Midbrain (tissue), 1 donor: Measurements from ENCODE around the gene ZDBF2.
"Not testable (repeated sequence)": the region's sequence is repeated elsewhere in the genome, so short reads cannot be mapped to it uniquely, and the experiment has no call there.

Experiments
- DNase-seq: peaks from one replicate; lab custom pipeline; 2025; lab: John Stamatoyannopoulos, UW

Gene ZDBF2

GRCh38 chr2:206274434-206275311, at the start of gene ZDBF2:
ZDBF2 (plus strand) TSS chr2:206274663; CDS start chr2:206281850, 7,187 bp downstream.
- no peak for DNase-seq

- DNase-seq, result no peak
Observed at GRCh38 chr2:206225435-206226232, 48.8 kb upstream of the ZDBF2 start.

GRCh38 chr2:206228636-206229035, 45.8 kb upstream of the ZDBF2 start:
- not testable (repeated sequence) for DNase-seq

GRCh38 chr2:206229642-206230041, 44.8 kb upstream of the ZDBF2 start:
- no peak for DNase-seq

- no peak for DNase-seq
Observed at GRCh38 chr2:206230060-206230762, 44.3 kb upstream of the ZDBF2 start.

GRCh38 chr2:206231669-206232286, 42.7 kb upstream of the ZDBF2 start:
- no peak for DNase-seq

GRCh38 chr2:206232287-206233035, 42.0 kb upstream of the ZDBF2 start:
- DNase-seq, result no peak

- DNase-seq, result no peak
Observed at GRCh38 chr2:206239157-206239556, 35.3 kb upstream of the ZDBF2 start.

GRCh38 chr2:206240327-206240726, 34.1 kb upstream of the ZDBF2 start:
- DNase-seq, result no peak

GRCh38 chr2:206241736-206242135, 32.7 kb upstream of the ZDBF2 start:
- no peak for DNase-seq

- no peak for DNase-seq
Observed at GRCh38 chr2:206245265-206245672, 29.2 kb upstream of the ZDBF2 start.

GRCh38 chr2:206250041-206250897, 24.2 kb upstream of the ZDBF2 start:
- no peak for DNase-seq

- no peak for DNase-seq
Observed at GRCh38 chr2:206253125-206253776, 21.2 kb upstream of the ZDBF2 start.

- no peak for DNase-seq
Observed at GRCh38 chr2:206253777-206254166, 20.7 kb upstream of the ZDBF2 start.

GRCh38 chr2:206255003-206255402, 19.5 kb upstream of the ZDBF2 start:
- DNase-seq, result no peak

GRCh38 chr2:206256706-206257205, 17.7 kb upstream of the ZDBF2 start:
- no peak for DNase-seq

- no peak for DNase-seq
Observed at GRCh38 chr2:206257350-206257749, 17.1 kb upstream of the ZDBF2 start.

GRCh38 chr2:206257861-206258260, 16.6 kb upstream of the ZDBF2 start:
- no peak for DNase-seq

- not testable (repeated sequence) for DNase-seq
Observed at GRCh38 chr2:206258615-206259014, 15.8 kb upstream of the ZDBF2 start.
